Esophagus muscularis mucosa (tissue), 4 donors: ENCODE results near the gene CDH4.

Source experiments
- EP300 ChIP-seq: sonication (generic); formaldehyde crosslinking; IDR thresholded peaks from one replicate; pipeline ENCODE4 v1.6.1; 2017; ENCODE audit warnings: antibody characterized with exemption
- POLR2A ChIP-seq: fragments of 450-650 bp; IDR thresholded peaks from one replicate; pipeline ENCODE4 v1.6.1; 2017; ENCODE audit warnings: antibody characterized with exemption, moderate library complexity, mild to moderate bottlenecking, low read depth
- POLR2AphosphoS5 ChIP-seq, 2 donors: sonication (generic); formaldehyde crosslinking; IDR thresholded peaks; one replicate each; pipeline ENCODE4 v1.6.1; 2017; ENCODE audit warnings: antibody characterized with exemption in 2 of 2
- TF ChIP-seq, protein P1 (sequence below), 3 experiments: fragments of 200-600 bp in 2 of 3; fragments of 450-650 bp in 1 of 3; sonication (generic) in 2 of 3; IDR thresholded peaks; one replicate each; pipeline ENCODE4 v1.5.1; 2017 to 2019; ENCODE audit warnings: antibody characterized with exemption in 3 of 3, mild to moderate bottlenecking in 2 of 3, moderate library complexity in 1 of 3

DNA sequence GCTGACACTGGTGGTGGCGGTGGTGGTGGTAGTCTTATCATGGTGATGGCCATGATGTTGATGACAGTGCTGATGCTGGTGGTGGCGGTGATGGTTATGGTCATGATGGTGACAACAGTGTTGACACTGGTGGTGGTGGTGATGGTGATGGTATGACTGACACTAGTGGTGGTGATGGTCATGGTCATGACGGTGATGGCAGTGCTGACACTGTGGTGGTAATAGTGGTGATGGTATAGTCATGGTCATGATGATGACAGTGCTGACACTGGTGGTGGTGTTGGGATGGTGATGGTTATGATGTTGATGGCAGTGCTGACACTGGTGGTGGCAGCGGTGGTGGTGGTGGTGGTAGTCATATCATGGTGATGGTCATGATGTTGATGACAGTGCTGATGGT, 205.7 kb downstream of the CDH4 start:
- TF ChIP-seq POLR2A (no peak), EP300 (no peak), POLR2AphosphoS5 (IDR thresholded peaks at IDR 0.05) (no peak)
- TF ChIP-seq, protein P1, sequence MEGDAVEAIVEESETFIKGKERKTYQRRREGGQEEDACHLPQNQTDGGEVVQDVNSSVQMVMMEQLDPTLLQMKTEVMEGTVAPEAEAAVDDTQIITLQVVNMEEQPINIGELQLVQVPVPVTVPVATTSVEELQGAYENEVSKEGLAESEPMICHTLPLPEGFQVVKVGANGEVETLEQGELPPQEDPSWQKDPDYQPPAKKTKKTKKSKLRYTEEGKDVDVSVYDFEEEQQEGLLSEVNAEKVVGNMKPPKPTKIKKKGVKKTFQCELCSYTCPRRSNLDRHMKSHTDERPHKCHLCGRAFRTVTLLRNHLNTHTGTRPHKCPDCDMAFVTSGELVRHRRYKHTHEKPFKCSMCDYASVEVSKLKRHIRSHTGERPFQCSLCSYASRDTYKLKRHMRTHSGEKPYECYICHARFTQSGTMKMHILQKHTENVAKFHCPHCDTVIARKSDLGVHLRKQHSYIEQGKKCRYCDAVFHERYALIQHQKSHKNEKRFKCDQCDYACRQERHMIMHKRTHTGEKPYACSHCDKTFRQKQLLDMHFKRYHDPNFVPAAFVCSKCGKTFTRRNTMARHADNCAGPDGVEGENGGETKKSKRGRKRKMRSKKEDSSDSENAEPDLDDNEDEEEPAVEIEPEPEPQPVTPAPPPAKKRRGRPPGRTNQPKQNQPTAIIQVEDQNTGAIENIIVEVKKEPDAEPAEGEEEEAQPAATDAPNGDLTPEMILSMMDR (IDR thresholded peaks at IDR 0.05): no peak
